ENCODE results near the gene ART1. TPM values are rescaled to one million over a fixed set of nuclear protein-coding genes. Genes with fewer than 3 reads are reported as not detected.

Gene ART1
- total and polyA plus RNA-seq, 2 of the 4 experiments (the other 2 are of a cell fraction) = not detected

DNA sequence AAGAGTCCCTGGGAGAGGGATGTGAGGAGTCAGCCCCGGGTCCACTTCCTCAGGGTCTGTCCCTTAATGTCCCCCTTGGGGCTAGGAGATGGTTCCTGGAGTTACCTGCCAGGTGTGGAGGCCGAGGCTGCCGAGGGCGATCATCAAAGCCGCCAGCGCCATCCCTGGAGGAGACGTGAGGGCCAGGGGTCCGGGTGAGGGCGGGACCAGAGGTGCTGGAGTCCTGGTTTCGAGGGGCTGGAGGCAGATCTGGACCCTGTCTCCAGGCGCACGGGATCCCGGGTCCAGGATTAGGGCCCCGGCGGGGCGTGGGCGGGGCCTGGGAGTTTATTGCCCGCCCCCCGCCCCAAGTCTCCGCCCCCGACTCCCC is 3.2 kb upstream of the ART1 start, which contains the start of gene ART5:
ART5 (minus strand) TSS at position 292 of the 370 bp plus-strand sequence; CDS start at position 162, 130 bp downstream.
- peak within 1 kb of the TSS; percentile 15 for H2AK9ac ChIP-seq (replicated peaks; ENCODE audit: low read depth, low read length, poor library complexity)
- H3K27me3 ChIP-seq (ENCODE audit: control insufficient read depth, insufficient read depth, low read length) = peaks cover 53% of the 10 kb centered on the region
- no peak for TF ChIP-seq CHD1 (IDR thresholded peaks at IDR 0.05; ENCODE audit: low read depth, low read length)
- no peak for TF ChIP-seq SMC3 (IDR thresholded peaks at IDR 0.05; ENCODE audit: low read depth, low read length)
- TF ChIP-seq POLR2A (IDR thresholded peaks at IDR 0.05; ENCODE audit: low read depth, low read length) = no peak
- no peak for TF ChIP-seq CEBPB (IDR thresholded peaks at IDR 0.05; ENCODE audit: low read depth, low read length)
- TF ChIP-seq MAZ (IDR thresholded peaks at IDR 0.05; ENCODE audit: borderline replicate concordance, low read depth, low read length) = no peak
- TF ChIP-seq NFE2L2 (IDR thresholded peaks at IDR 0.05; ENCODE audit: low read depth, low read length) = no peak
- TF ChIP-seq MXI1 (IDR thresholded peaks at IDR 0.05; ENCODE audit: borderline replicate concordance, low read depth, low read length) = no peak
- TF ChIP-seq MAFK (IDR thresholded peaks at IDR 0.05; ENCODE audit: low read depth, low read length) = no peak
- no peak for TF ChIP-seq RFX5 (IDR thresholded peaks at IDR 0.05; ENCODE audit: low read depth, low read length)
- no peak within 1 kb of the TSS for H4K5ac ChIP-seq (ENCODE audit: low read depth, low read length)
- BruUV-seq (replicated peaks) = no TSS peak
- dilution Hi-C loops (cut with HindIII; ENCODE audit: low sequenced_read_pairs, unreplicated experiment) (no loop called here), in situ Hi-C loops (cut with MboI; ENCODE audit: low sequenced_read_pairs) (no loop called here), intact Hi-C loops (cut with micrococcal nuclease) (no loop called here)
- H4K8ac ChIP-seq (ENCODE audit: low read depth in 2 of 2, low read length in 2 of 2) = no peak within 1 kb of the TSS; a peak in 1 of 4 replicates
- no peak within 1 kb of the TSS for H2BK20ac ChIP-seq (ENCODE audit: low read depth, low read length)
- no peak within 1 kb of the TSS for H4K91ac ChIP-seq (ENCODE audit: insufficient read depth, low read depth, low read length)
- no peak within 1 kb of the TSS for H3K14ac ChIP-seq (replicated peaks; ENCODE audit: low read depth, low read length)
- ChIA-PET CTCF (no interaction called here), POLR2A (ENCODE audit: unreplicated experiment) (no interaction called here)
- WGBS, 2 experiments (ENCODE audit: extremely low coverage in 2 of 2, insufficient read length in 1 of 2) = 7% methylated on average over 3 of the region's 21 CpGs; no CpG with 5 or more reads in 1 of the 2 experiments
- no peak within 1 kb of the TSS for H2BK5ac ChIP-seq (ENCODE audit: low read depth, low read length, poor library complexity, severe bottlenecking)
- no peak within 1 kb of the TSS for H2AK5ac ChIP-seq (ENCODE audit: low read depth, low read length)
- no peaks in the 10 kb centered on the region for H3K9me1 ChIP-seq (ENCODE audit: insufficient read depth, low read length)
- H3K4ac ChIP-seq (ENCODE audit: low read depth, low read length) = no peak within 1 kb of the TSS
- H3K36me3 ChIP-seq (ENCODE audit: control insufficient read depth, insufficient read depth, low read length) = no peaks in the 10 kb centered on the region
- no peak within 1 kb of the TSS for H2BK15ac ChIP-seq (ENCODE audit: low read depth, low read length)
- H3K18ac ChIP-seq (ENCODE audit: low read depth, low read length) = no peak within 1 kb of the TSS; the same call in 1 of the 2 replicates
- no peaks in the 10 kb centered on the region for H3K79me1 ChIP-seq (ENCODE audit: low read depth in 1 of 2, low read length in 2 of 2)
- no peak within 1 kb of the TSS for H3K9ac ChIP-seq (ENCODE audit: low read depth, low read length)
- peak within 1 kb of the TSS; percentile 37 for H3K4me3 ChIP-seq (ENCODE audit: insufficient read depth, low read depth, low read length)
- DNase-seq = no peak
- H3K9me3 ChIP-seq (ENCODE audit: control insufficient read depth, insufficient read depth, low read length) = no peaks in the 10 kb centered on the region
- peaks cover 3% of the 10 kb centered on the region for H3K4me1 ChIP-seq (ENCODE audit: control insufficient read depth, insufficient read depth, low read length)
- H3K56ac ChIP-seq (ENCODE audit: extremely low read depth, insufficient read depth, low read length) = no peak within 1 kb of the TSS
- no peak within 1 kb of the TSS for H3K23ac ChIP-seq (ENCODE audit: low read depth, low read length)
- no peak within 1 kb of the TSS for H3K27ac ChIP-seq (ENCODE audit: insufficient read depth, low read length)
- peak within 1 kb of the TSS; percentile 79 for H3K4me2 ChIP-seq (ENCODE audit: low read depth, low read length)
- H4K20me1 ChIP-seq (ENCODE audit: insufficient read depth, low read length) = no peaks in the 10 kb centered on the region
- H2BK120ac ChIP-seq (ENCODE audit: low read depth, low read length) = no peak within 1 kb of the TSS
- peak within 1 kb of the TSS; percentile 83 for H2AFZ ChIP-seq (replicated peaks; ENCODE audit: low read length, poor library complexity)
- no peak for ATAC-seq (ENCODE audit: low read depth)

All from IMR-90 (cell line).